Lower leg skin (tissue), 4 donors: ENCODE results near the gene MRPL36. TPM values are rescaled to one million over a fixed set of nuclear protein-coding genes. Genes with fewer than 3 reads are reported as not detected.

Source experiments
- DNase-seq, 2 donors: peaks; one replicate each; pipeline ENCODE4 v3.0.0-alpha.2; 2019; ENCODE audit warnings: low spot score in 2 of 2
- H3K4me3 ChIP-seq: fragments of 200-600 bp; sonication (generic); 2 replicates; pipeline ENCODE4 v1.5.1; 2017; ENCODE audit warnings: mild to moderate bottlenecking, low read depth; ENCODE audit not compliant: poor library complexity, severe bottlenecking
- POLR2A ChIP-seq, 2 donors: fragments of 450-650 bp; IDR thresholded peaks; one replicate each; pipeline ENCODE4 v1.6.1; 2016 to 2017; ENCODE audit warnings: antibody characterized with exemption in 2 of 2, mild to moderate bottlenecking in 1 of 2, moderate library complexity in 1 of 2
- WGBS, 2 donors: methylation state at CpG; one replicate each; pipeline ENCODE4 v1.1.5; 2018; 5-methylcytosine and 5-hydroxymethylcytosine counted together
- intact Hi-C: fragments of 100-400 bp; cut with DNase I; formaldehyde crosslinking; loops from one replicate; pipeline ENCODE4 v1.15.0; 2023; ENCODE audit warnings: low total_unique reads
- total RNA-seq, 4 donors: library from RNA; depleted of rRNA; stranded (reverse); fragments of >200 nt; gene quantifications; one replicate each; pipeline ENCODE4 v1.1.0, GENCODE V29; 2016
- TF ChIP-seq, protein P1 (sequence below), 3 donors: fragments of 450-650 bp; IDR thresholded peaks; one replicate each; pipeline ENCODE4 v1.5.1; 2016; ENCODE audit warnings: antibody characterized with exemption in 3 of 3, mild to moderate bottlenecking in 3 of 3, moderate library complexity in 2 of 3

MRPL36 gene
- total RNA-seq, 4 donors from 2014 or later: 34.6 to 59.4 (median 42.6) TPM

DNA sequence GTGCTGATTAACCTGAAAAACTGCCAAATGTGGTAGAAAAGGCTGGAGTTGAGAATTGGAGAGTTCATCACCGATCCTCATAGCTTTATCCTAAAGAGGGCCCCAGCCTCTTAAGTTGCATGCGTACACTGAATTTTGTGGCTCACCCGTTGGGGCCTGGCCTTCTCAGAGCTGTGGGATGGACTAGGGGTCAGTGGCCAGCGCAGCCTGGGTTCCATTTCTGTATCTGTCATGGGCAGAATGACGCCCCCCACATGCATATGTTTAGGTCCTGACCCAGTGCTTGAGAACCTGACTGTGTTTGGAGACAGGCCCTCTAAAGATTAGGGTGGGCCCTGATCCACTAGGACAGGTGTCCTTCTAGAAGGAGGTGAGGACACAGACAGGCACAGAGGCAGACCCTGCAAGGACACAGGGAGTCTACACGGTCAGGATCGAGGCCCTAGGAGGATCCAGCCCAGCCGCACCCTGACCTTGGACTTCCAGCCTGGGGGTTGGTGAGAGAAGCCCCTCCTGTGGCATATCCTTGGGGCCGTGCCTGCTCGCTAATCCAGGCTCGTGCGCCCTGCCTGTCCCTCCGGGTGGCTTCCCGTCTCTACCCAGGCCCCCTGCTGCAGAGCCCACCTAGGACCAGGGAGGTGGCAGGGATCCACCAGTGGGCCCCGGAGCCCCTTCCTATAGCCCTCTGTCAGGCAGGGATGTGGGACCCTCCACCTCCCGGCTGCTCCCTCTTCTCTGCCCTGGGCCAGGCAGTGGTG is 33.8 kb upstream of the MRPL36 start:
- H3K4me3 ChIP-seq: no peak overlapping the region
- intact Hi-C loops: no loop called here
- 89% methylated on average over 11 to 15 of the region's 16 CpGs for WGBS, 2 donors
- no peak for DNase-seq
- TF ChIP-seq, protein P1, sequence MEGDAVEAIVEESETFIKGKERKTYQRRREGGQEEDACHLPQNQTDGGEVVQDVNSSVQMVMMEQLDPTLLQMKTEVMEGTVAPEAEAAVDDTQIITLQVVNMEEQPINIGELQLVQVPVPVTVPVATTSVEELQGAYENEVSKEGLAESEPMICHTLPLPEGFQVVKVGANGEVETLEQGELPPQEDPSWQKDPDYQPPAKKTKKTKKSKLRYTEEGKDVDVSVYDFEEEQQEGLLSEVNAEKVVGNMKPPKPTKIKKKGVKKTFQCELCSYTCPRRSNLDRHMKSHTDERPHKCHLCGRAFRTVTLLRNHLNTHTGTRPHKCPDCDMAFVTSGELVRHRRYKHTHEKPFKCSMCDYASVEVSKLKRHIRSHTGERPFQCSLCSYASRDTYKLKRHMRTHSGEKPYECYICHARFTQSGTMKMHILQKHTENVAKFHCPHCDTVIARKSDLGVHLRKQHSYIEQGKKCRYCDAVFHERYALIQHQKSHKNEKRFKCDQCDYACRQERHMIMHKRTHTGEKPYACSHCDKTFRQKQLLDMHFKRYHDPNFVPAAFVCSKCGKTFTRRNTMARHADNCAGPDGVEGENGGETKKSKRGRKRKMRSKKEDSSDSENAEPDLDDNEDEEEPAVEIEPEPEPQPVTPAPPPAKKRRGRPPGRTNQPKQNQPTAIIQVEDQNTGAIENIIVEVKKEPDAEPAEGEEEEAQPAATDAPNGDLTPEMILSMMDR (IDR thresholded peaks at IDR 0.05): no peak
- TF ChIP-seq POLR2A (IDR thresholded peaks at IDR 0.05): no peak

DNA sequence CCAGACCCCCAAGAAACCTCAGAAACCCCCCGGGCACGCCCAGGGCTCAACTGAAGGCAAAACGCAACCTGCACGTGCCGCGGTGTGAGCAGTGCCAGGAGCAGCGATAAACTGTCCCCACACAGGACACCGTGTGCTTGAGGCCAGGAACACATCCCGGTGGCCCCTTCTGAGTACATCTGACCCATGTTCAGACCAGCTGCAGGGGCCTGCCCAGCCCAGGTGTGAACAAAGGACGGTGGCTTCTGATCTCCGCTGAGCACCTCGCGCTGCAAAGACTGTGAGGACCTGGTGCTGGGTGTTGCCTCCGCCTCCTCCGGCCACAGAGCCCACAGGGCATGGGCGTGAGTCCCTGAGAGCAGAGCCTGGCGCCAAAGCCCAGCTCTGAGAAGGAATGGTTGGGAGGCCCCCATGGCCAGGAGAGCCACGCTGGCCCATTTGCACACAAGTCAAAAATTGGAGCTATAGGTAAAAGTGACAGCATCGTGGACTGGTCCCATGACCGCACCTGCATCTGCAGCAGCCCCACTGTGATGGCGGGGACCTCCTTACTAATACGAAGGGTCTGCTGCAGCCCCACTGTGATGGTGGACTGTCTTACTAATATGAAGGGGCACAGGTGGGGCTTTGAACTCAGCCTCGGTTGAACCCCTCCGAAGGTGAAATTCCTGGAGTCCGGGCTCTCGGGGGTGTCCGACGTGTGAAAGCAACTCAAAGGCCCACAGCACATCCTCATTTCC is 33.0 kb upstream of the MRPL36 start:
- intact Hi-C loops: no loop called here
- H3K4me3 ChIP-seq: no peak overlapping the region
- no peak for TF ChIP-seq POLR2A (IDR thresholded peaks at IDR 0.05)
- TF ChIP-seq, protein P1 (IDR thresholded peaks at IDR 0.05): no peak
- no peak for DNase-seq
- 80 to 82% methylated on average over 28 of the region's 28 CpGs for WGBS, 2 donors

DNA sequence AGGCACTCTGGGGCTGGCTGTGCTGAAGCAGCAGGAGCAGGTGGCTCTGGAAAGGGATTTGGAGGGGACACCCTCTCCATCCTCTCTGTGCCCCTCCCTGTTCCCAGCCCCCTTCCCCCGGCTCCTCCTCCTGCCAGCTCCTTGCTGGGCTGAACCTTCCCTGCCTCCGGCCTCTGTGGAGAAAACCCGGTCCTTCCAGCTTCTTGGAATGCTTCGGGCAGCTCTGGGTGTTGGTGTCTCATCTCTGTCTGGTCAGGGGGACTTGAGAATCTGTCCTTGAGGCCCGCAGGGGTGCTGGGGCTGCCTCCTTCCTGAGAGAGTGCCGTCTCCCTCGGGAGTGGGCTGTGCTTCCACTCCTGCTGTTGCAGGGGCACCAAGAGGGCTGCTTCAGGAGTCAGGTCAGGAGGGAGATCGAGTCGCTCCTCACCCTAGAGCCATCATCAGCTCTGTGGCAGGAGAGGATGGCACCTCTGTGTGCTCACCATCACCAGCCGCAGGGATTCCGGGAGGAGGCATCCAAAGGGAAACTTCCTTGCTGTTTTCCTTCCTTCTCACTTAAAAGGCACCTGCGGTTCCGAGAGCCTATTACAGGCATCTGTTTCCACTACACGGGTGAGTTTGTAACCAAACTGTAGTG is 32.2 kb upstream of the MRPL36 start:
- intact Hi-C loops: no loop called here
- H3K4me3 ChIP-seq: no peak overlapping the region
- WGBS, 2 donors: 36 to 38% methylated on average over 14 of the region's 14 CpGs
- TF ChIP-seq POLR2A (IDR thresholded peaks at IDR 0.05): no peak
- TF ChIP-seq, protein P1 (IDR thresholded peaks at IDR 0.05): no peak
- DNase-seq: no peak

DNA sequence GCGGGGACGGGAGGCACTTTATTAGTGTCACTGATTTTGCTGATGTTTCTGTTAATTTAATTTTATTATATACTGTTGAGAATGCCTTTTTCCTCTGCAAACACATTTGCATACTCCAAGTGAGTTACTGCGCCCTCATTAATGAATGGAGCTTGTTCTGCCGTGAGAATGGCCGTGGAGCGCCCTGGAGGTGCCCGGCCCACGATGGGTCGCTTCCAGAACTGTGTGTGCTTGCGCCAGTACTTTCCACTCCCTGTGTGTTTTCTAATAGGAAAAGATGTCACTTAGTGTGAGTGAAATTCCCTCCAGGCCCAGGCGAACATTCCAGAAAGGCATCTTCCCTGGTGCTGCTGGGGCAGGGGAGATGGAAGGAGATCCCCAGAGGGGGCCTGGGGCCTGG is 31.6 kb upstream of the MRPL36 start:
- intact Hi-C loops: no loop called here
- no peak overlapping the region for H3K4me3 ChIP-seq
- DNase-seq: no peak
- no peak for TF ChIP-seq POLR2A (IDR thresholded peaks at IDR 0.05)
- TF ChIP-seq, protein P1 (IDR thresholded peaks at IDR 0.05): no peak
- WGBS, 2 donors: 73 to 78% methylated on average over 11 of the region's 11 CpGs

DNA sequence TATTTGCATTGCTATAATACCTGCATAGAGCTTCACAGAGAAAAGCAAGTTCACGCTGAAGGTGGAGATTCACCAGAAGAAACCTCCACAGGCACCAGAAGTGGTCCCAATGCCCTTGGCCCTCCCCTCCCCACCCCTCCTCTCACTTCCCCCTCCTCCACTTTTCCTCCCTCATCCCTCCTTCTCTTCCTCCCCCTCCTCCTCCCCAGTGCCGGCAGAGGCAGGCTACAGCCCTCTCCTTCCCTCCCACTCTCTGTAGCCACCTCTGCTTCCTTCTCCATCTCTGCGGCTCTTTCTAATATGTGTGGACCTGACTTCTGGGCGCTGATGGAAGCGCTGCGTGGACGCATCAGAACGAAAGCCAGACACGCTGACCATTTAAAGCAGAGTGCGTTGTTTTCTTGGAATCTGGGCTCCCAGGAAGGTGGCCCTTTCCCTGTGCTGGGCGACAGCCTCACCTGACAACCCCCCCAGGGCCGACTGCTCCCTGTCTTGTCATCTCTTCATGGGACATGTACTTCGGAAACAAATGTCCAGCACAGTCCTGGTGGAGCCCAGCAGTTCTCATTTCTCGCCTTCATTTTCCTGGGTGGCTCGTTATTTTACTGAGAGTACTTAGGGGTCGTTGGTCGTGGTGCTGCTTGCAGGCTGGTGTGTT is 31.1 kb upstream of the MRPL36 start:
- DNase-seq: no peak
- WGBS, 2 donors: 83 to 85% methylated on average over 17 of the region's 17 CpGs
- intact Hi-C loops: no loop called here

More for the DNA sequence above, 31.1 kb upstream of the MRPL36 start:
- TF ChIP-seq POLR2A (IDR thresholded peaks at IDR 0.05): no peak
- TF ChIP-seq, protein P1 (IDR thresholded peaks at IDR 0.05): no peak
- no peak overlapping the region for H3K4me3 ChIP-seq
